Stimulated activated naive CD8-positive, alpha-beta T cell treated with anti-CD3 and anti-CD28 coated beads, Interleukin-15, Interleukin-2, amounts not matched to agents 100 ng/mL and 50 ng/mL, for 24 hours (primary cell): Measurements from ENCODE around the gene SLC35A3.
A peak's percentile ranks its signal among the peaks of the same experiment; 100 is the strongest.
"Not testable (repeated sequence)": the region's sequence is repeated elsewhere in the genome, so short reads cannot be mapped to it uniquely, and the experiment has no call there.

Experiments used
- H3K27ac Mint-ChIP-seq: one replicate; pipeline ENCODE4 v1.8.0; 2021; ENCODE audit warnings: mild to moderate bottlenecking, mixed read lengths
- H3K27me3 Mint-ChIP-seq: one replicate; pipeline ENCODE4 v1.8.0; 2021; ENCODE audit warnings: mixed read lengths
- H3K36me3 Mint-ChIP-seq: one replicate; pipeline ENCODE4 v1.8.0; 2021; ENCODE audit warnings: low read depth, mixed read lengths
- H3K4me1 Mint-ChIP-seq: one replicate; pipeline ENCODE4 v1.8.0; 2021; ENCODE audit warnings: low read depth, mixed read lengths
- H3K4me3 Mint-ChIP-seq: one replicate; pipeline ENCODE4 v1.8.0; 2021; ENCODE audit warnings: mild to moderate bottlenecking, mixed read lengths
- H3K9me3 Mint-ChIP-seq: one replicate; pipeline ENCODE4 v1.8.0; 2021; ENCODE audit warnings: mixed read lengths

The SLC35A3 gene

GRCh38 chr1:99969729-99970621 is at the start of gene SLC35A3:
Gene SLC35A3, plus strand, starts transcription at chr1:99969996. Its CDS starts 23,559 bp downstream, at chr1:99993555.
- peak within 1 kb of the TSS; percentile 96 for H3K27ac Mint-ChIP-seq
- H3K4me1 Mint-ChIP-seq: peaks cover 30% of the 10 kb centered on the region
- H3K36me3 Mint-ChIP-seq: no peaks in the 10 kb centered on the region
- H3K27me3 Mint-ChIP-seq: no peaks in the 10 kb centered on the region
- peak within 1 kb of the TSS; percentile 100 for H3K4me3 Mint-ChIP-seq
- H3K9me3 Mint-ChIP-seq: no peaks in the 10 kb centered on the region

DNA sequence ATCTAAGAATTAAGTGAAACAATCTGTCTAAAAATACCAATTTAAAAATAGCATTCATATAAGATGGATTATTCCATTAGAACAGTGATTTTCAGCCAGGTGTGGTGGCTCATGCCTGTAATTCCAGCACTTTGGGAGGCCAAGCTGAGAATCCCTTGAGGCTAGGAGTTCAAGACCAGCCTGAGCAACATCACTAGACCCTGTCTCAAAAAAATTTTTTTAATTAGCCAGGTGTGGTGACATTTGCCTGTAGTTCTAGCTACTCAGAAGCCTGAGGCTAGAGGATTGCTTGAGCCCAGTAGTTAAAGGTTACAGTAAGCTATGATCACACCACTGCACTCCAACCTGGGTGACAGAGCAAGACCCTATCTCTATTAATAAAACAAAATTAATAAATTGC is 35.0 kb upstream of the SLC35A3 start:
- H3K27me3 Mint-ChIP-seq: peaks cover 12% of the 10 kb centered on the region
- H3K4me1 Mint-ChIP-seq: no peaks in the 10 kb centered on the region
- no peaks in the 10 kb centered on the region for H3K9me3 Mint-ChIP-seq
- no peak overlapping the region for H3K27ac Mint-ChIP-seq
- H3K4me3 Mint-ChIP-seq: no peak overlapping the region
- no peaks in the 10 kb centered on the region for H3K36me3 Mint-ChIP-seq

GRCh38 chr1:99935534-99935933 is 34.3 kb upstream of the SLC35A3 start:
- no peak overlapping the region for H3K4me3 Mint-ChIP-seq
- no peaks in the 10 kb centered on the region for H3K4me1 Mint-ChIP-seq
- peaks cover 12% of the 10 kb centered on the region for H3K27me3 Mint-ChIP-seq
- H3K36me3 Mint-ChIP-seq: no peaks in the 10 kb centered on the region
- no peaks in the 10 kb centered on the region for H3K9me3 Mint-ChIP-seq
- H3K27ac Mint-ChIP-seq: no peak overlapping the region

DNA sequence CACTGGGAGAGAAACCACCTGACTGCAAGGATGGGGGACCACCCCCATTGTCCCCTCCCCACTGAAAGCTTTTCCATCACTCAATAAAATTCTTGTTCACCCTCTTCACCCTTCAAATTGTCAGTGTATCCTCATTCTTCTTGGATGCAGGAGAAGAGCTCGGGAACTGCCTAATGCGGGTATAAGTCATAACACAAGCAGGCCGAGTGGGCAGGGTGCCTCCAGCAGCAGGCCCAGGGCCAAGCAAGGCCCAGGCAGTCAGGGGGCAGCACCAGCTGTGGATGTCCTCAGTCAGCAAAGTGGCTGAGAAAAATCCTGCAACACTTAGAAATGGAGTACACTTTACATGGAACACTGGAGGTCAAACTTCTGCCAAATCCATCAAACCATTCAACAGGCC is 33.7 kb upstream of the SLC35A3 start:
- Mint-ChIP-seq H3K27ac (no peak overlapping the region), H3K9me3 (no peaks in the 10 kb centered on the region), H3K27me3 (peaks cover 12% of the 10 kb centered on the region), H3K4me3 (no peak overlapping the region), H3K4me1 (no peaks in the 10 kb centered on the region), H3K36me3 (no peaks in the 10 kb centered on the region)

DNA sequence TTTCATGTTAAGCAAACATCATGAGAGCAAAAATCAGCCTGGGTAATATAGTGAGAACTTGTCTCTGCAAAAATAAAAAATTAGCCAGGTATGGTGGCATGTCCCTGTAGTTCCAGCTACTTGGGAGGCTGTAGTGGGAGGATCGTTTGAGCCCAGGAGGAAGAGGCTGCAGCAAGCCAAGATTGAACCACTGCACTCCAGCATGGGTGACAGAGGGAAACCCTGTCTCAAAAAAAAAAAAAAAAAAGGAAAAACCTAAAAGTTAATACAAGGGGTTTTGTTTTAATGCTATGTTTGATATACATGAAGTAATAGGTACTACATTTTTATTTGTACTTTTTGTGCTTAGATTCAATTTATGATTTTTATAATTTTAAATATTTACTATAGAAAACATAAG is 27.1 kb upstream of the SLC35A3 start:
- no peaks in the 10 kb centered on the region for H3K36me3 Mint-ChIP-seq
- no peak overlapping the region for H3K4me3 Mint-ChIP-seq
- H3K4me1 Mint-ChIP-seq: no peaks in the 10 kb centered on the region
- H3K27ac Mint-ChIP-seq: no peak overlapping the region
- H3K9me3 Mint-ChIP-seq: no peaks in the 10 kb centered on the region
- H3K27me3 Mint-ChIP-seq: no peaks in the 10 kb centered on the region

DNA sequence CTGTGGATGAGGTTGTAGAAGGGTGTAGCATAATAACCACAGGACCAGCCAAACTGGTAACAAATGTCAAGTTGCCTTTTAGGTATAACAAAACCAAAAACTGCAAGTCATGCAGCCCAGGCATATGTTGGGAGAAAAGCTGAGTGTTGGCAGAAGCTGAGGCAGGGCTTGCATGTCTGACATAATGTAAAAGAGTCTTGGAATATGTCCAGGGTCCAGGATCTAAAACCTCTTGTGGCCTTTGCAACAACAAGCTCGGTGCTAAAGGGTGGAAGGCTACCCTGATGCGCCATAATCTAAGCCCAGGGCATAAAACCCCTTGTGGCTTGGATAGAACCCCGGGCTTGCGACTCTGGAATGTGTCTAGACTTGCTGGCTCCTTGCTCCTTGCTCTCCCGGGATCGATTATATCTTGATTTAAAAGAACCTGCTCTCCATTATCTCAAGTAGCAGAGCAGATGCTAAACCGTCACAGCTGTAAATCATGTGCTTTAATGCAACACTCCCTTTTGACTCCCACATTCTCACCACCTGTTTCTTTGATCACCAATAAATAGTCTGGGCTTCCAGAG is 26.5 kb upstream of the SLC35A3 start:
- no peaks in the 10 kb centered on the region for H3K36me3 Mint-ChIP-seq
- no peak overlapping the region for H3K27ac Mint-ChIP-seq
- H3K9me3 Mint-ChIP-seq: no peaks in the 10 kb centered on the region
- H3K27me3 Mint-ChIP-seq: no peaks in the 10 kb centered on the region
- no peaks in the 10 kb centered on the region for H3K4me1 Mint-ChIP-seq
- no peak overlapping the region for H3K4me3 Mint-ChIP-seq

DNA sequence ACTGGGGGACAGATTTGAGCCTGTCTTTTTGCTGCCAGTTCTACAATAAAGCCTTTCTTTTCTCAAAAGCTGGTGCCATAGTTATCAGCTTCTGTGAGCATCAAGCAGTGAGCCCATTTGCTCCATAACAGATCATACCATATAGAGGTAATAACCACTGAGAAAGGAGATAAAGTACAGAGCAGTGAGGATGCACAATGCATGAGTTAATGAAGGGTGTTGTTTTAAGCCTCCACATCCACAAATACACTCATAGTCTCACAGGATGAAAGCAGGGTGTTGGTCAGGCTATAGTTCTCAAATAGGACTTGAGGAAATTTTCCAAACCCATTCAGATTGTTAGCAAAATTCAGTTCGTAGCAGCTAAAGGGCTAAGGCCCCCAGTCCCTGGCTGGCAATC is 25.6 kb upstream of the SLC35A3 start:
- no peak overlapping the region for H3K4me3 Mint-ChIP-seq
- no peaks in the 10 kb centered on the region for H3K36me3 Mint-ChIP-seq
- H3K4me1 Mint-ChIP-seq: no peaks in the 10 kb centered on the region
- no peak overlapping the region for H3K27ac Mint-ChIP-seq
- H3K27me3 Mint-ChIP-seq: no peaks in the 10 kb centered on the region
- H3K9me3 Mint-ChIP-seq: no peaks in the 10 kb centered on the region

DNA sequence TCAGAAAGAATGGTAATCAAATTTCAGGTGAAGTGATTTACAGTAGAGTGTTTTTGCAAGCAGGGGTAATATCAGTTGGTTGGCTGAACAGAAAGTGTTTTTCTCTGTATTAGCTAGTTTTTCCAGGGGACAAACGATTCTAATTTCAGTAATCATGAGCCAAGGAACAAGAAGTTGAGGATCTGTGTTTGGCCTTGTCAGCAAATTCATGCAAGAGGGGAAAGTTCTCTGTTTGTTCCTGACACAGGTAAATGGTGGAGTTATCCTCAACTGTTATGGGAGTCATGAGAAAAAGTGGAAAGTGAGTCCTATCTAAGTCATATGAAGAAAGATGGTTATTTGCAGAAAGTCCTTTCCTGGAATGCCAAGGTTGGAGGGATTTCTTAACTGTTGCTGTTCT is 24.6 kb upstream of the SLC35A3 start:
- Mint-ChIP-seq H3K27me3 (no peaks in the 10 kb centered on the region), H3K27ac (no peak overlapping the region), H3K4me1 (no peaks in the 10 kb centered on the region), H3K36me3 (no peaks in the 10 kb centered on the region), H3K9me3 (no peaks in the 10 kb centered on the region), H3K4me3 (no peak overlapping the region)

- Mint-ChIP-seq H3K27me3 (no peaks in the 10 kb centered on the region), H3K4me1 (no peaks in the 10 kb centered on the region), H3K36me3 (no peaks in the 10 kb centered on the region), H3K9me3 (no peaks in the 10 kb centered on the region), H3K27ac (no peak overlapping the region), H3K4me3 (no peak overlapping the region)
These were observed 19.3 kb upstream of the SLC35A3 start for GRCh38 chr1:99950486-99950885.

GRCh38 chr1:99952522-99952921 is 17.3 kb upstream of the SLC35A3 start:
- H3K4me3 Mint-ChIP-seq: no peak overlapping the region
- no peaks in the 10 kb centered on the region for H3K36me3 Mint-ChIP-seq

GRCh38 chr1:99955375-99955774 is 14.4 kb upstream of the SLC35A3 start:
- H3K27me3 Mint-ChIP-seq: no peaks in the 10 kb centered on the region
- H3K27ac Mint-ChIP-seq: no peak overlapping the region
- H3K36me3 Mint-ChIP-seq: no peaks in the 10 kb centered on the region
- no peaks in the 10 kb centered on the region for H3K4me1 Mint-ChIP-seq
- no peaks in the 10 kb centered on the region for H3K9me3 Mint-ChIP-seq
- H3K4me3 Mint-ChIP-seq: no peak overlapping the region

More at GRCh38 chr1:99952522-99952921, 17.3 kb upstream of the SLC35A3 start:
- Mint-ChIP-seq H3K27me3 (no peaks in the 10 kb centered on the region), H3K4me1 (no peaks in the 10 kb centered on the region), H3K9me3 (no peaks in the 10 kb centered on the region), H3K27ac (no peak overlapping the region)

GRCh38 chr1:99956755-99957154 is 13.0 kb upstream of the SLC35A3 start:
- Mint-ChIP-seq H3K27me3 (no peaks in the 10 kb centered on the region), H3K9me3 (no peaks in the 10 kb centered on the region), H3K27ac (no peak overlapping the region), H3K36me3 (no peaks in the 10 kb centered on the region), H3K4me3 (no peak overlapping the region), H3K4me1 (no peaks in the 10 kb centered on the region)

DNA sequence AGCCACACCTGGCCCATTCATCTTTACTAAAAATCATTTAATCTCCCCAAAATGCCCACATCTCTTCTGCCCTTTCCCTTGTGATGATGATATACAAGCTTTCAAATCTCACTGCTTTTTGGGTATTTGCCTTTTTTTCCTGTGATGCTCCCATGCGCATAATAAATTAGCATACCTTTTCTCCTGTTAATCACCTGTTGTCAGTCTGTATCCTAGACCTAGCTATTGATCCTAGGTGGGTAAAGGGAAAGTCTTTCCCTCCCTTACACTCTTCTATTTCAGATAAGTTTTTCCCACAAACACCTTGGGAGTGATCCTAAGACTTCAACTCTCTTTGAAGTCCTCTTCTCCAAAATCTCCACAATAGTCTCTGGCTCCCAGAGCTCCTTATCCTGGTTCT is 12.0 kb upstream of the SLC35A3 start:
- Mint-ChIP-seq H3K9me3 (no peaks in the 10 kb centered on the region), H3K27me3 (no peaks in the 10 kb centered on the region), H3K4me1 (peaks cover under 1% of the 10 kb centered on the region), H3K36me3 (no peaks in the 10 kb centered on the region), H3K4me3 (no peak overlapping the region), H3K27ac (no peak overlapping the region)

DNA sequence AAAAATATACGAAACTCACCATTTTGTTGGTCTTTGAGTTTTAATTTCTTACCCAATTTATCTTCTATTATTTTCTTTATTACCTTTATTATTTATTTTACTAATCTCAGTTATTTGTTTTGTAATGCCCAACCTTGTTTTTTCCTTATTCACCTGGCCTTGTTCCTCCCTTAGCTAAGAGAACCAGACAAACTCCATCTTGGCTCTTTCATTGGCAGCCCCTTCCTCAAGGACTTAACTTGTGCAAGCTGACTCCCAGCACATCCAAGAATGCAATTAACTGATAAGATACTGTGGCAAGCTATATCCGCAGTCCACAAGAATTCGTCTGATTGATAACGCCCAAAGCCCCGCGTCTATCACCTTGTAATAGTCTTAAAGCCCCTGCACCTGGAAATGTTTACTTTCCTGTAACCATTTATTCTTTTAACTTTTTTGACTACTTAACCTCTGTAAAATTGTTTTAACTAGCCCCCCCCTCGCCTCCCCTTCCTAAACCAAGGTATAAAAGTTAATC is 10.5 kb upstream of the SLC35A3 start:
- not testable (repeated sequence) for H3K36me3 Mint-ChIP-seq, H3K27me3 Mint-ChIP-seq, H3K27ac Mint-ChIP-seq, H3K4me3 Mint-ChIP-seq, H3K4me1 Mint-ChIP-seq, H3K9me3 Mint-ChIP-seq

GRCh38 chr1:99960260-99960659 is 9.5 kb upstream of the SLC35A3 start:
- not testable (repeated sequence) for H3K27ac Mint-ChIP-seq, H3K27me3 Mint-ChIP-seq, H3K4me3 Mint-ChIP-seq, H3K9me3 Mint-ChIP-seq, H3K36me3 Mint-ChIP-seq, H3K4me1 Mint-ChIP-seq
